HG03159 (cell line): ENCODE data around the gene KATNIP.

ENCODE experiments used
- ATAC-seq: cut with Tn5 transposase; IDR thresholded peaks from one replicate; pipeline ENCODE4 v1.9.1; 2021; ENCODE audit warnings: mild to moderate bottlenecking, moderate library complexity; ENCODE audit not compliant: unreplicated experiment

Gene KATNIP

GRCh38 chr16:27549746-27550581, at the start of gene KATNIP, which contains the start of gene GTF3C1:
TSS of gene KATNIP (plus strand) at chr16:27550144. CDS start at chr16:27550171, 27 bp downstream.
TSS of gene GTF3C1 (minus strand) at chr16:27549913. CDS start at chr16:27549890, 23 bp downstream.
- ATAC-seq = peak; percentile 95

- no peak for ATAC-seq
These were observed 49.1 kb upstream of the KATNIP start for GRCh38 chr16:27500801-27501200.

- no peak for ATAC-seq
These were observed 46.3 kb upstream of the KATNIP start for GRCh38 chr16:27503662-27504061.

GRCh38 chr16:27505297-27506236, 44.4 kb upstream of the KATNIP start:
- ATAC-seq = no peak

- ATAC-seq = no peak
These were observed 43.2 kb upstream of the KATNIP start for GRCh38 chr16:27506771-27507170.

GRCh38 chr16:27508476-27508875, 41.5 kb upstream of the KATNIP start:
- no peak for ATAC-seq

GRCh38 chr16:27511657-27512448, 38.1 kb upstream of the KATNIP start:
- no peak for ATAC-seq

GRCh38 chr16:27514806-27515205, 35.1 kb upstream of the KATNIP start:
- no peak for ATAC-seq

- ATAC-seq = no peak
These were observed 34.0 kb upstream of the KATNIP start for GRCh38 chr16:27515874-27516353.

- ATAC-seq = no peak
These were observed 33.6 kb upstream of the KATNIP start for GRCh38 chr16:27516365-27516764.

- no peak for ATAC-seq
These were observed 32.3 kb upstream of the KATNIP start for GRCh38 chr16:27517664-27518063.

- ATAC-seq = no peak
These were observed 31.7 kb upstream of the KATNIP start for GRCh38 chr16:27518226-27518625.

GRCh38 chr16:27520982-27521673, 28.8 kb upstream of the KATNIP start:
- ATAC-seq = no peak

GRCh38 chr16:27522173-27522707, 27.7 kb upstream of the KATNIP start:
- ATAC-seq = no peak

GRCh38 chr16:27526180-27526579, 23.8 kb upstream of the KATNIP start:
- no peak for ATAC-seq

- no peak for ATAC-seq
These were observed 21.6 kb upstream of the KATNIP start for GRCh38 chr16:27528294-27528693.

GRCh38 chr16:27529962-27530361, 20.0 kb upstream of the KATNIP start:
- no peak for ATAC-seq

- ATAC-seq = no peak
These were observed 18.8 kb upstream of the KATNIP start for GRCh38 chr16:27531186-27531585.
